HG03196 (cell line): ENCODE results near the gene ACACA.

Experiments used
- ATAC-seq: cut with Tn5 transposase; IDR thresholded peaks from one replicate; pipeline ENCODE4 v1.9.1; 2021; ENCODE audit not compliant: unreplicated experiment

Gene ACACA

GRCh38 chr17:37109731-37110710 is 296.6 kb downstream of the ACACA start:
- ATAC-seq: no peak

GRCh38 chr17:37109106-37109505 is 297.5 kb downstream of the ACACA start:
- ATAC-seq: no peak

- ATAC-seq: no peak
These were observed 299.1 kb downstream of the ACACA start for GRCh38 chr17:37107406-37108083.

GRCh38 chr17:37106049-37106448 is 300.6 kb downstream of the ACACA start:
- no peak for ATAC-seq

DNA sequence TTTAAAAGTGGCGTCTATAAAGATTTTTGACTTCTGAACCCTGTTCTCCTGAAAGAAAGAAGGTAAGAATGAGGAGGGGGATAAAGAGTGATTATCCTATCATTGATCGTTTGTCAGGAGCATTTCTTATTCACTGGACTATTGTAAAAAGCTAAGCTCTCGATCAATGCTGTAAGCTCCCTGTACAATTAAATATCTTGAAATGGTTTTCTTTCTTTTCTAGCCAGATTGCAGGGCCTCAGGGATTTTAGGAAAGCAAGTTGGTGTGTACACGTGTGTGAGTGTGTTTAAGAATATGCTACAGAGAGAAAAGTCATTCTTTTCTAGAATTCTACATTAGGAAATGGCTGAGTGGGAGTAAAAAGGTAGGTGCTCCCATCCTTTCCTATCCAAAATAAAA is 303.4 kb downstream of the ACACA start:
- ATAC-seq: no peak

- no peak for ATAC-seq
These were observed 305.3 kb downstream of the ACACA start for GRCh38 chr17:37101306-37101705.

GRCh38 chr17:37100231-37100630 is 306.4 kb downstream of the ACACA start:
- ATAC-seq: no peak

DNA sequence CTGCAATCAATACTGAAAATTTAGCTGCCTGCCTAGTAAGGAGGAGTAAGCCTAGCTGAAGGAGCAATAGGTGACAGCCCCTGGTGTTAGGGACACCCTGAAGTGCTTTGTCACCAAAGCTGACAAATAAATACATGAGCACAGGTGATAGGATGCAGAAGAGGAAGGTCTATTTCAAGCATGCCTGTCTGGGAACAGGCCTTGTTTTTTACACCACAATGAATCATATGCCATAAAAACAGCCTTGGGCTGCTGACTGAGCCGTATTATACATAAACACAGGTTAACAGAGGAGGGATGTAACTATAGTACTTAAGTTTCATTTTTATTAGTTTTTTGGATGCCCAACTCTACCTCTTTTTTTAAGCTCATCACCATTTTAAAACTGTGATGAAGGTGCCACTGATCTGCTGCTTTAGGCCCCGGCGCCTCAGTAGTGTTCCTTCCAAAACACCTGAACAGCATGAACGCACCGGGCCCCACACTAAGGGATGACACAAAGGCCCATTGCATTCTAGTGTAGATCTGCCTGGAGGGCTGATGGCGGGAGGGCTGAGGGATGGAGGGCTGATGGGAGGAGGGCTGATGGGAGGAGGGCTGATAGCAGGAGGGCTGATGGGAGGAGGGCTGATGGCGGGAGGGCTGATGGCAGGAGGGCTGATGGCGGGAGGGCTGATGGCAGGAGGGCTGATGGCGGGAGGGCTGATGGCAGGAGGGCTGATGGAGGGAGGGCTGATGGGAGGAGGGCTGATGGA is 307.5 kb downstream of the ACACA start:
- no peak for ATAC-seq

DNA sequence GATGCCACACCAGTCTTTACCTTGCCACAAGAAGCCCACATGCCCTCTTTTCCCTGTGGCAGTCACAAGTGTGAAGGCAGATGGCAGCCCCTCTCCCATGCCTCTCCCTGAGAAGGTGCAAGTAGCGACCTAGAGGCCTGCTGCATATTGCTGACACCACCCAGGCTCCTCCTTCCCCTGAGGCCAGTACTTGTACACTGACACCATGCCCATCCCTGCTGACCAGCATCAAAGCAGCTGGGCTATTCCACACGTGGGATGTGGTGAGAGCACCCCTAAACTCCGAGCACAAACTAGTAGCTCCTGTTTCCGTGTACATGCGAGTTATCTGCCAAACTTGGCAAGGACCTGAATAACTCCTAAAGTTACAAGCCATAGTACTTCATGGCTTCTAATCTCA is 308.5 kb downstream of the ACACA start:
- no peak for ATAC-seq

DNA sequence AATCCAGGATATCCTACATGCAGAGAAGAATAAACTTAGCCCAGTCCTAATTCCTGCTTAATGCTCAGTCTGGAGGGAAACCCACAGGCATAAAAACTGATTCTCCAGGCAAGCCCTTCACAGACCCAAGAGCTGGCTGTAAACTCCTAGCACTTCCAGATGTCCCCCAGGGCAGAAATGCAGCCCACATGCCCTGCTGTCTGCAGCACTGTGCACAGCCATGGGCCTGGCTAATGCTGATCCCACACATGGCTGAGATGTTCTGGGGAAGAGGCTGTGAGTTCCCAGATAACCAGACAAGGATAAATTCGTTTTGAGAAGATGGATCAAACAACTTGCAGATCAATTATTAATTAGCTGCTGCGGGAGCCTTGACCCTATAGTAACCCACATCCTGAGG is 309.5 kb downstream of the ACACA start:
- no peak for ATAC-seq

DNA sequence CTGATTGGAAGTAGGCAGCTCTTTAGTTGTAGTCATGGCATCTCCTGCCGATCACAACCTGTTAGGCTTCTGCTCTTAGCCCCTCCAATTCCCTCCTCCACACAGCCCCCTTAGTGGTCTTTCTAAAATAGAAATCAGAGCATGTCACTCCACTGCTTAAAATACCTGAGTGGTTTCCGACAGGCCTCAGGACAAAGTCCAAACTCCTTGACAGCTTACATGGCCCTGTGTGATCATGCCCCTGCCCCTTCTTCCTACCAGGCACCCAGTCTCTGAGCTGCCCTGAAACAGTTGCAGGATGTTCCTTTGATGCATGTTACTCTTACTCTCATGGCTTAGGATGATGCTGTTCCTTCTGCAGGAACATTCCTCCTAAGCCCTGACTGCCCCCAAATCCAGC is 310.6 kb downstream of the ACACA start:
- no peak for ATAC-seq

DNA sequence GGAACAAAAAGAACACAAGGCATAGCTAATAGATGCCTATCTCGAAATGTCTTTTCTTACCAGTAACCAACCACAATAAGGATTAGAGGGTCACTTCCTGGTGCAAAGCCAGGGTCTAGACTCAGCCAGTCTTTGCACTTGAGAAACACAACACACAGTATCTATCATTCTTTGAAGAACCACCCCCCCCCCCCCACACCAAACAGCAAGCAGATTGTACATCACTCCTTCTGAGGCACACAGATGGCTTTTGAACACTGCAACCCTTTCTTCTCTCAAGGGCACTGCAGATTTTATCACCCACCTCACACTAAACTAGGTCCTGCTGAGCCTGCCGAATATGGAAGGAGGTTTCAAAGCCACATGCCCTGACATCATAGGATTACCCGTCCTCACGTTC is 312.2 kb downstream of the ACACA start:
- ATAC-seq: no peak

- no peak for ATAC-seq
These were observed 313.9 kb downstream of the ACACA start for GRCh38 chr17:37092701-37093100.

DNA sequence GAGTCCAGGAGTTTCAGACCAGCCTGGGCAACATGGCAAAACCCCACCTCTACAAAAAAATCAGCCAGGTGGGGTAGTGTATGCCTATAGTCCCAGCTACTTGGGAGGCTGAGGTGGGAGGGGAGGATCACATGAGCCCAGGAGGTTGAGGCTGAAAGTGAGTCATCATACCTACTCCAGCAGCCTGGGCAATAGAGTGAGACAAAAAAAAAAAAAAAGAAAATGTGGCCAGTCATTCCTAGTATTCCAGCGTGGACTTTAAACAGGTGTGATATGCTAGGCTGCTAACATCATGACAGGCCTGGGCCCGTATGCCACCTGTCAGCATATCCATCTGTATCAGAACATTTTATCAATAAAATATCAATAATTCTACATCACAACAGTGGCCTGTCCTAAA is 314.6 kb downstream of the ACACA start:
- no peak for ATAC-seq

- ATAC-seq: no peak
These were observed 315.7 kb downstream of the ACACA start for GRCh38 chr17:37090941-37091340.

DNA sequence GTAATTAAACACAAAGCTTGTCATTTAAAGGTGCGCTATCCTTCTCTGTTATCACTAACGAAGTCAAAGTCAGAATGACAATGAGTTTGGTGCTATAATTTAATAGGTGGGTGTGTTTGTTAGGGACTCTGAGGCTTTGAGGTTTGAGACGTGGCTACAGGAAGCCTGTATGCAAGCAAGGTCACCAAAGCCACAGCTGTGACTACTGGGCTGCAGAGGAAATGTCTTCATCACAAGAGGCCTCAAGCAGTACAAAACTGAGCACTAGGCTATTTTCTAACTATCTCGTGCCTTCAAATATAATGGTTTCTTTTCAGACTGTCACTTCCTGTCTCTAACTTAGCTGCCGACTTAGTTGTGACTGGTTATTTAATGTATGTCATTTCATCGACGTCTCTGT is 316.7 kb downstream of the ACACA start:
- peak; percentile 64 for ATAC-seq

GRCh38 chr17:37088913-37089312 is 317.7 kb downstream of the ACACA start:
- ATAC-seq: no peak

GRCh38 chr17:37088459-37088858 is 318.2 kb downstream of the ACACA start:
- no peak for ATAC-seq

DNA sequence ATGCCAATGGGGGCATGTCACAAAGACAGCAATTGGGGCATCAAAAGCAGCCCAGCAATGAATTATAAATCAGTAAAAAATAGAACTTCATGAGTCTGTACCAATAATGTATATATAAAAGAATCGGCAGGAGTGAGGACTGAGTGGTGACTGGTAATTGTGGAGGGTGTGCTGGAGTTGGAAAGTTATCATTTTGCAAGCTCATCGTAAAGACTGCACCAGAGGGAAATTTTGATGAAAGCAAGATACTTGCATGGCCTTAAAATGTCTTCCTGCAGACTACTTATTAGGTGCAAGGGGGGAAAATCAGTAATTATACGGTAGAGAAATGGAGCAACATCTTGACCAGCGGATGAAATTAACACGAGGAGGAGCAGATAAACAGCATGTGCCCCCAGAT is 319.0 kb downstream of the ACACA start:
- ATAC-seq: no peak

GRCh38 chr17:37086948-37087347 is 319.7 kb downstream of the ACACA start:
- ATAC-seq: no peak

DNA sequence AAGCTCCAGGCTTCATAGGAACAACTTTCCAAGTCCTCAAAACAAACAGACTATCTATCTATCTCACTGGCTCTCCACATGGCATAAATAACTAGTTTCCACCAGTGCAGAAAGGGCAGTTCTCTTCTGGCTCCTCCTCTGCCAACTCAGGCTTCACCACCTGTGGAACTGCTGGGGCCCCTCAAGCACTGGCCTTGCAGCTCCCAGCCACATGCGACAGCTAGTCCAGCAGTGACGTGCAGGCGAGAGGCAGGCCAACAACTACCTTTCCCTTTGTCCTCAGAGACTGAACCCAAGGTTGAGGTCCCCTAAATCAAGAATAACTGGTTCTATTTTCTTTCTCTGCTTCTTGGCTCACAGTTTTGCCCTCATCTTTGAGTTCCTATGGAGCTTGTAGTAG is 320.3 kb downstream of the ACACA start:
- ATAC-seq: no peak

DNA sequence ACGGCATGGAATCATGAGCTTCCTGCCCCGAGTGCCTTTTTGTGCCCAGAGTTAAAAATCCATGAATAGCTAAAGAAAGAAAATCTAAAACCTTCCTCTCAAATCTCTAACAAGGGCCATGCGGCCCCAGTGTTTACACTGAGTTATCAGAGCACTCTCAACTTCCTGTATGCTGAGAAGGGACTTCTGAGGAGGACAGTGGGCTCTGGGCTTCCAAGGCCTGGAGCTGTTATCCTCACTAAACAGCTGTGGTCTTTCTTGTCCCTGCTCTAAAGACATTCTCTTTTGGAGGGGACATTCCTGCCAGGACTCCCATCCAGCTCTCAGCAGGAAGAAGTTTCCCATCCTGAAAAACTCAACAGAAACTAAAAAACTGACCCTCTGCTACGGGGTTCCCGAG is 322.3 kb downstream of the ACACA start:
- ATAC-seq: no peak
